Skin epidermis (tissue), 12 donors: ENCODE measurements around the gene USB1.

Experiments used
- H3K27ac ChIP-seq, 21 experiments: fragments of 200-600 bp; sonication (generic) in 11 of 21; one replicate each; pipeline ENCODE4 v1.5.0; 2020; ENCODE audit warnings: mild to moderate bottlenecking in 3 of 21, inconsistent platforms in 2 of 21, moderate library complexity in 2 of 21
- H3K4me3 ChIP-seq, 7 experiments: fragments of 200-600 bp; sonication (generic) in 2 of 7; one replicate each; pipeline ENCODE4 v1.5.0; 2020; ENCODE audit warnings: inconsistent platforms in 2 of 7, mild to moderate bottlenecking in 2 of 7, moderate library complexity in 1 of 7

Gene USB1

DNA sequence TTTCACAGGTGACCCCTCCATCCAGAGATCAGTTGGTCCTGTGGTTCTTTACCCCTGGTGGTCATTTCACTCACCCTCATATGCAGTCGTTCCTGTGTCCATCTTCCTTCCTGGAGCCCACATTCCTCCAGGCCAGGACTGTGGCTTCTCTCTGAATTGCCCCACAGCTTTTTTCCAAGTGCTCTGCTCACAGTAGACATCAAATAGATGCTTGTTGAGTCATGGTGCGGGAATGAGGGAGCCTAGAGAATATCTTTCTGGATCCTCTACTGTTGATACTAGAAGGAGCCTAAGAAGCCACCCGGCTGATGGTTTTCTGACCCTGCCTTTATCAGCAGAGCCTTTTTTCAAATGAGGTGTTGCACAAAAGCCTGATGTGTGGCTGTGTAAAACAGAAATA lies 10.4 kb downstream of the USB1 start:
- no peak overlapping the region for H3K4me3 ChIP-seq
- H3K27ac ChIP-seq: no peak overlapping the region

DNA sequence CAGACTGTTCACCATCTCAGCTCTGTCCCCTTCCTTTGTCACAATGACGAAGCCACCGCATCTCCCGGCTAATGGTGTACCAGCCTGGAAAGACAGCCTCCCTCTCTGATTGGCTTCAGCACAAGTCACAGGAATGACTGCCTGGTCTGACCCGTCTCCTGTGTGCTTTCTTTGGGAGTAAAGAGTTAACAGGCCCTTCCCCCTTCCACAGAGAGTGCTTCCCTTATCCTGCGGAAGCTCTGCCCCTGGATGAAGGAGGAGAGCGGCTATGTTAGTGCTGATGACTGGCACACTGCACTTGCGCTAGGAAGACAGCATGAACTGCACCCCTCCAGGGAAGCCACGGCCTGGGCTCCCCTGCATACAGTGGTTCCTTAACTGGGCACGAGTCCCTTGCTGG lies 11.3 kb downstream of the USB1 start:
- H3K27ac ChIP-seq: no peak overlapping the region

DNA sequence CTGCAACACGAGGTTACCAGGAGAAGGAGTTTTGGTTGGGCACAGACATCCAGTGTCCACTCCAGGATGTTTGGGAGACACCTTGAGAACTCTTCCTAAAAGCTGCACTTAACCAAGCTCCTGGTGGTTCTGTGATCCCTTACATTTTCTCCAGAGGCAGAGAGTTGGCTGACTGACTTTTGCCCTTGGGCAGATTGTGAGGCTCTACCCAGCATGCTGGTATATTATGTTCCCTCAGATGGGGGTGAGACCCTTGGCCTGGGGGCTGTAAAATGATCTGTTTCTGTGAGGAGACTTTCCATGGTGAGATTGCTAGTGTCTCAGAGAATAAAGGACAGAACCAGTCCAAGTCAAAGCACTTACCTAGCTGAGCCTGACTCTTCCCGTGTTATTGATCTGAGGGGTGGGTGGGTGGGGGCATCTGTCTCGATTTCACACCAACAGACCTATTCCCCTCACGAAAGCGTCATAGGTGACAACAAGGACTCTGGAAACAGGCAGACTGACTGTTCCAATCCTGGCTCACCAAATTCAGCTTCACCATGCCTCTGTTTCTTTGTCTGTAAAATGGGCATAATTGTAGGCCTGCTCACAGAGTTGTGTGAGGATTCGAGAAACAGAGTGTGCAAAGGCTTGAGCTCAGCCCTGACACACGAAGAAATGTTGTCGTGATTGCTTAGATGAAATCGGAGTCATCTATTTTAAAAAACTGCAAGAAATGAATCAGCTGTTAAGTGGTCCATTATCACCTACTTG lies 12.2 kb downstream of the USB1 start:
- H3K27ac ChIP-seq: no peak overlapping the region
- H3K4me3 ChIP-seq: no peak overlapping the region

More for the DNA sequence above, 11.3 kb downstream of the USB1 start:
- H3K4me3 ChIP-seq: no peak overlapping the region

DNA sequence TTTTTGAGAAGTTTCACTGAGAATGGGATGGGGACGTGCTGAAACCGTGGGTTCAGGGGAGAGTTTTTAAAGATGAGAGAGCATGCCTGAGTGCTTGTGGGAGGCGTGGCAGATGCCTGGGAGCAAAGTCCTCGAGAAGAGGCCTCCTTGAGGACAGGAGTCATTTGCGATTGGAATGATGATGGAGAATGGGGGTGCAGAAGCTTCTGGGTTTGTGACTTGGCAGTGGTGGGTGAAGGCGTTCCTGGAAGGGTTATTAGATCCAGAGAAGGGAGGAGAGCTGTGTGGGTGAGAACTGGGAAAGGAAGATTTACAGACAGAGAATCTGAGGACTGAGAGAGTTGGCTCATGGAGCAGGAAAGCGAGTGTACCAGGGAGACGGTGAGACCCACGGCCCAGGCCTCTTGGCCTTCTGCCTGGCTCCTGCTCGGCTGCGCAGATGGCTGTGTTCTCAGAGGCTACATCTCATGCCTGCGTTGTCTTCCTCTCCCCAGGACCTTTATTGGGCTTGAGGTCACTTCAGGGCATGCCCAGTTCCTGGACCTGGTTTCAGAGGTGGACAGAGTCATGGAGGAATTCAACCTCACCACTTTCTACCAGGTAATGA lies 15.7 kb downstream of the USB1 start:
- Histone ChIP-seq H3K27ac (no peak overlapping the region), H3K4me3 (no peak overlapping the region)

DNA sequence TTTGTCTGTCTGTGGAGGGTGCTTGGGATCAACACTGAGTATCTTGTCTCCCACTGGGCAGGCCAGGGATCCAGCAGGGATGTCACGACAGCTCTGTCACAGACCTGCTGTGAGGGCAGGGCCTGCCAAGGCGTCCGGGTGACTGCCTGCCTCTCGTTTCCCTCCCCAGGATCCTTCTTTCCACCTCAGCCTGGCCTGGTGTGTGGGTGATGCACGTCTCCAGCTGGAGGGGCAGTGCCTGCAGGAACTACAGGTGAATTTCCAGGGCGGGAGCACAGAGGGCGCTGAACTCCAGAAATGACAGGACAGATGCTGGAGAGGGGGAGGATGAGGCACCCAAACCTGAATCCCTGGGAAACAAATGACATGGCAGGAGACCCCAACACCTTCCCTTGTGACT lies 17.6 kb downstream of the USB1 start:
- no peak overlapping the region for H3K27ac ChIP-seq
- H3K4me3 ChIP-seq: no peak overlapping the region

DNA sequence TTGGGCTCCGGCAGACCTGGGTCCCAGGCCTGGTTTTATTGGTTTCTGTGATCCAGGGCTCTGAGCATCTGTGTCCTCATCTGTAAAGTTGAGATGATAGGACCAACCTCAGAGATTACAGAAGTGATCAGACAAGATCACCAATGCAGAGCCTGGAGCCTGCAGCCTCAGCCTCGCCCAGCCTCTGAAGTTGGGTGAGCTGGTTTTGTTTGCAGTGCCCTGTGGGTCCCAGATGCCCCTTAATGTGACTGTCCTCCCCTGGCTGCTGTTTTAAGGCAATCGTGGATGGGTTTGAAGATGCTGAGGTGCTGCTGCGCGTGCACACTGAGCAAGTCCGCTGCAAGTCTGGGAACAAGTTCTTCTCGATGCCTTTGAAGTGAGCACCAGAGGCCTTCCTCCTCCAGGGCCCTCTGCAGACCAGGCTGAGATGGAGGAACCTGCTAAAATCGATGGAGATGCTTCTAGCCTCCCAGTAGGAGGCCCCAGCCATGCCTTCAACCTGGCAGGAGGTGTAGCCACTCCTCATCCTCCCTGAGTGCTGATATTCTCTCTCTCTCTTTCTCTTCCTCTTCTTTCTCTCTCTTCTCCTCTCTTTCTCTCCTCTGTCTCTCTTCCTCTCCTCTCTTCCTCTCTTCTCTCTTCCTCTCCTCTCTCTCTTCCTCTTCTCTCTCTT lies 18.8 kb downstream of the USB1 start:
- H3K27ac ChIP-seq: no peak overlapping the region
- H3K4me3 ChIP-seq: no peak overlapping the region

DNA sequence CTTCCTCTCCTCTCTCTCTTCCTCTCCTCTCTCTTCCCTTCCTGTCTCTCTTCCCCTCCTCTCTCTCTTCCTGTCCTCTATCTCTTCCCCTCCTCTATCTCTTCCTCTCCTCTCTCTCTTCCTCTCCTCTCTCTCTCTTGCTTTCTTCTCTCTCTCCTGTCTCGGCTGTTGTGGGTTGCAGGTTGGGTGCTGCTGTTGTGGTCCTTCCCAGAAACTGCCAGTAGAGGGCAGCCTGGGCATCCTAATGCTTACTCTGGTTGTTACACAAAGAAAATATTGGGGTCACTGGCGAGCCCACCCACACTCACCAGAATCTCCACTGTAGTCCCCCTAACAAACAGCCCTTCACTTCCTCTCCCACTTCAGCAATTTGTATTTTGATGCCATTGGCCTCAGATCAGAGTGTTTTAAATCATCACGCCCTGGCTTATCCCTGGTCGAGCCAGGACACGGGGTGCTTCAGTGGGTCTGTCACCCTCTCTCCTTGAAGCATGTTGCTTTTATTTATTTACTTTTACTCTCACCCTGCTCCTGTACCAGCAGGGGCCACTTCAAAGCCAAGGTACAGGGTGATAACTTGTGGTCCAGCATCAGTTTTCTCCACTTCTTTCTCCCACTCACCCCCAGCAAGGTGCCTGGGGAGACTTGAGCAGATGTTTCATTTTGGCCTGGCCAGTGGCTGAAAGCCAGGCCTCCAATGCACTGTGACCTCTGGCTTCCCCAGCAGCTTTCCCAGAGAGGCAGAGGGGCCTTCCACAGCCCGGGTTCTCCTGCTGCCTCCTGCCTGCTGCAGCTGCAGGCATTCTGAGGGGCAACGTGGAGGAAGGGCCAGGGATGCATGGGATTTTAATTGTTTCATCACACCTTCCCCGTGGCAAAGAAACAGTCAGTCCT lies 19.7 kb downstream of the USB1 start:
- no peak overlapping the region for H3K4me3 ChIP-seq
- no peak overlapping the region for H3K27ac ChIP-seq

DNA sequence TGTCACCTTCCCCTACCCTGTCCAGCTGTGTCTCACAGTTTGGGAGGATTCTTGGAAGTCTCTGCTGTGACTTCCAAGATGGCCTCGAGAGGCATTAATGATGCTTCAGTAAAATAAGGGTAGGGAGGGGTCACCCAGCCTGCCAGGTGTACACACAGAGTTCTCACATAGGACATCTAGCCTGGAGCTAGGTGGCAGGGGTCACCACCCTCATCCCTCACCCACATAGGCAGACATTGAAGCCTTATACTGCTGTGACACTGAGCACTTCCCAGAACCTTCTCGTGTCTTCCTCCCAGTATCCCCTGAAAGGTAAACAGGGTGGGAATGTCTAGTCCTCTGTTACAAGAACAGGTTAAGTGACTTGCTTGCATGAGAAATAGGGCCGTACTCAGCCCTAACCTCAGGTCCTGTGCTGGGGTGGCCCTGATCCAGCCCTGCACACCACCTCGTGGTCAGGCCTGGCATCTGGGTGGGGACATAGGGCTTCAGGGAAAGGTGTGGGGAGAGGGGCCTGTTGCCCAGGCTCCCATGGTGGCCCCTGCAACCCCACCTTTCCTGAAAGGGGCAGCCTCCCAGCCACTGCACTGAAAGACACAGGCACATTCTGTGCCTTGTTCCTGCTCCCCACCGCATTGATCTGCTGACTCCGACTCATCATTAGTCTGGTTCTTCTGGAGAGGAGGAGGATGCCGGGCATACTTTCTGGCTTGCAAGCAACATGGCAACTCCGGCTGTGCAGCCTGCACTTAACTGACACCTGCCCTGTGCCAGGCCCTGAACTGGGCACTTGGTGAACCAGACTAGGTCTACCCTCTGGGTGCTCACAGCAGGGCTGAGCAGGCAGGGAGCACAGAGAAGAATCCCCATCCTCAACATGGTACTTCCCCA lies 20.7 kb downstream of the USB1 start:
- Histone ChIP-seq H3K27ac (peak overlapping the region in 2 of 21 experiments; percentile 3 to 37), H3K4me3 (no peak overlapping the region)

DNA sequence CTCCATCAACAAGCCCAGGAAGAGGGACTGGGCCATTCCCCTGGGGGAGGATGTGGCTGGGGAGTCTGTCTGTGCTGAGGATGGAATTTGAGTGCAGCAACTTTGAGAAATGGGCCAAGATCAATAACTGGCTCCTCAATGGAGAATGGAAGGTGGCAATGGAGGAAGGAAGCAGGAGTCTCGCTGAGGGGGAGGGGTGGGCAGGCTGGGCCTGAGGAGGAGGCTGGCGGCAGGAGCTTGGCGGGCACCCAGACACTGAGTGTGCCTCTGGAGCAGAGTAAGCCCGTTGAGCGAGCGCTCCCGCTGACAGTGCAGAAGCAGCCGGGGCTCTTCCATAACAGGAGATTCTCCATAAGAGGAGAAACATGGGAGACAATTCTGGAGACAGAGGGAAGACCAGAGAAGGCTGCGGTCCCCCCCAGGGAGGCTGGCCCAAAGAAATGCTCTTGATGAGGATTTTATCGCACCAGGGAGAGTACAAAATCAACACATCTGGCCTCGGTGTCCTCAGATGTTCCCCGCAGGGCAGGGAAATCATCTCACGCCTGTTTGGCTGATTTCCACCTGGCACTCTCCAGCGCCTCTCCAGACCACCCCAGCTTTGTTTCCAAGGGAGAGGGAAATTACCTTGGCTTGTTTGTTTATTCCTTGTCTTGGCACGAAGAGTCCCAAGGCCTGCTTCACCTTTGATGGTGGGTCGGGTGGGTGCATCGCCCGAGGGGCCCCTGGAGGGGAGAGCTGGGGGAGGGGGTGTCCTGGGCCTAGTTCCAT lies 21.6 kb downstream of the USB1 start:
- H3K27ac ChIP-seq: no peak overlapping the region
- H3K4me3 ChIP-seq: no peak overlapping the region

DNA sequence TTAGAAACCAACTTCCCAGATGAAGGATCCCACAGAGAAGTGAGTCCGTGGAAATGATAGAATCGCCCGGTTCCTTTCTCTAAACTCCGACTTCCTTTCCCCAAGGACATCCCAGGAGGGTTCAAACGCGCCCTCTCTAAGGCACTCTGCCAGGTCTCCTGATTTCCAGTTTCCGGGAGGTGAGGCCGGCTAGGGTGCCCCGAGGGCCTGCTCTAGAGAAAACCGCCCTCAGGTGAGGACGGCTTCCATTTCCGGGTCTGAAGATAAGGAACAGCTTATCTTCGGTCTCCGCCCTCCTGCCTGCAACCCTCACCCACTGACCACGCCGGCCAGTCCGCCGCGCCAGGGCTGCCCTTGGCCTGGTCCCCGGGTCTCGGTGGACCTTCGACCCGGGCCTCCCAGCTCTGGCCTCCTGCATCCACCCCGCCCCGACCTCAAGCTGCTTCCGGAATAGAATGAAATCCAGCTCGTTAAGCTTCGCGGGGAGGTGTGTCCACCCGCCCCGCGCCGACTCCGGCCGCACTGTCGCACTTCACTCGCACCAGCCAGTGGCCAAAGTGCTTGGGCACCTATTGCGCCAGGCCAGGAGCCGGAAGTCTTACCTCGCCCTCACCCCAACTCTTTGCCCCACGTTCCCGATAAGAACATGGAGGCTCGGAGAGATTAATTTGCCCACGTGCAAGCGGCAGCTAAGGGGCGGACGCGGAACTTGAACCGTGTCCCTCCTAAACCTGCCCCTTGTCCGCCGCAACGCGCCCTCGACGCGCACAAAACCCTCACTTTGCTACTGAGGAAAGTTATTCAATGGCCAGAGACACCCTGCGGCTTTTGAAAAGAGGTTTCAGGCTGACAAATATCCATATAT lies 23.5 kb downstream of the USB1 start:
- H3K4me3 ChIP-seq: peak overlapping the region; percentile 48 to 81 (median 62)
- peak overlapping the region in 12 of 21 experiments; percentile 16 to 78 (median 60) for H3K27ac ChIP-seq

DNA sequence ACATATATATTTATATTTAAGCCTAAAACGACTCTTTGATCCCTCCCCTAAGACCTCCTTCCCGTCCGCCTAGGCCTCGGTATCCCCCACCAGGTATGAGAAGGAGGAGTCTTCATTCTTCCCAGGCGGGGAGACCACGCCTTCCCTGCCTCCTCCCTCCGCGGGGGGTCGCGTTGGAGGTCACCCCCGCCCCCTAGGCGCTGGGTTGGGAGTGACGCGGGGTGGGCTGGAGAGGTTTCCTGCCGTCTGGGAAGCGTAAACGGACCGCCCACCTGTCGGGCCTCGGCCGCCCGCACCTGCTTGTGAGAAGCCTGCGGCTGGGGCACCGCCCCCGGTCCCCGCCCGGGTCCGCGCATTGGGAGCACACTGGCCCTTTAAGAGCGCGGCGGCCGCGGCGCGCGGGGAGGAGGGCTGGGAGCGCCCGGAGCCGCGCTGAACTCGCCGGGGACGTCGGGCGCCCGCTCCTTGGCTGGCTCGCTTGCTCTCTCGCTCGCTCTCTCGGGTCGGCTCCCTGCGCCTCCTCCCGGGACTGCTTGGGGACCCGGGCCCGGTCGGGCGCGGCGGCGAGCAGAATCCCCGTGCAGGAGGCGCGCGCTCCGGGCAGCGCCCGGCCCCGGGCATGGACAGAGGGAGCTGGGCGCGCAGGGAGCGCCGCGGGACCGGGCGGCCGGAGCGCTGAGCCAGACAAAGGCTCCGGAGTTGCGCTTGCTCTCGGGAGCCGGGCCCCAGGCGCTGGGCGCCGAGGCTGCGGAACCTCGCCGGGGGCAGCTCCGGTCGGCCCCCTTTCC lies 24.3 kb downstream of the USB1 start, which contains the start of gene MMP15:
TSS of gene MMP15 (plus strand) at position 404 of the 788 bp plus-strand sequence. CDS start 597 bp downstream, outside the sequence.
- Histone ChIP-seq H3K27ac (peak within 1 kb of the TSS in 19 of 21 experiments; percentile 1 to 82 (median 60)), H3K4me3 (peak within 1 kb of the TSS; percentile 48 to 81 (median 62))

DNA sequence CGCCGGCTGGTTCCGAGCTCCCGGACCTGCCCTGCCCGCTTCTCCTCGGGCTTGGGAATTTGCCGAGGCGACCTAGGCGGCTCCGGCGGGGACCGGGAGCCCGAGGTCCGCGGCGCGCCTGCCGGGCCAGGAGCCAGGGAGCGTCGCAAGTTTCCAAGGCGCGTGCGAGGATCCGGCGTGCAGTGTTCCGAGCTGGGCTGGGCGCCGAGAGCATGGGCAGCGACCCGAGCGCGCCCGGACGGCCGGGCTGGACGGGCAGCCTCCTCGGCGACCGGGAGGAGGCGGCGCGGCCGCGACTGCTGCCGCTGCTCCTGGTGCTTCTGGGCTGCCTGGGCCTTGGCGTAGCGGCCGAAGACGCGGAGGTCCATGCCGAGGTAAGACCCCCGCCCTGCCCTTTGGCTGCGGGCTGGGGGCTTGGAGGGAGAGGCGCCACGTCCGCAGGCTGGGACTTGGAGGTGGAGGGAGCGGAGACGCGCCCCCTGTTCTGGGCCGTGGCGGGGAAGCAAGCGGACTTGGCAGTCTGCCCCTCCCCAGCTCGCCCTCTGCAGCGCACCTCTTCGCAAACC lies 25.0 kb downstream of the USB1 start:
- peak overlapping the region; percentile 48 to 81 (median 62) for H3K4me3 ChIP-seq
- peak overlapping the region in 19 of 21 experiments; percentile 1 to 82 (median 60) for H3K27ac ChIP-seq

DNA sequence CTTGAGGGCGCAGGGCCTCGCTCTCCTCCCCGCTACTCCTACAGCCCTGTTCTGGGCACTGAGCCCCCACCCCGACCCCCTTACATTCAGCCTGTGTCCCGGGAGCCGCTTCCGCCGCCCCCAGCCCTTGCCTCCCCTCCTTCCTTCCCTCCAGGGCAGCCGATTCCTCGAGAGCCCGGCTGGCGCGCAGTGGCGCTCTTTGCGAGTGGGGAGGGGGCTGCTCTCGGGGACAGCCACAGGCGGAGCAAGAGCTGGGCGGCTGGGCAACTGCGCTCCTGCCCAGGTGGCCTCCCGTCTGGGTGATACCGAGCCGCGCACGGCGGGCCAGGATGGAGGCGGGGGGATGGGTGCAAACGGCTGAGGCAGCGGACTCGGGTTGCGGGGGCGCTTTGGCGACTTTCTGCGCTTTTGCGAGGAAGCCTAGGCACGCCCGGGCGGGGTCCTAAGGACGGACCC lies 25.5 kb downstream of the USB1 start:
- H3K27ac ChIP-seq: peak overlapping the region in 9 of 21 experiments; percentile 4 to 82 (median 65)
- H3K4me3 ChIP-seq: peak overlapping the region; percentile 48 to 81 (median 62)

DNA sequence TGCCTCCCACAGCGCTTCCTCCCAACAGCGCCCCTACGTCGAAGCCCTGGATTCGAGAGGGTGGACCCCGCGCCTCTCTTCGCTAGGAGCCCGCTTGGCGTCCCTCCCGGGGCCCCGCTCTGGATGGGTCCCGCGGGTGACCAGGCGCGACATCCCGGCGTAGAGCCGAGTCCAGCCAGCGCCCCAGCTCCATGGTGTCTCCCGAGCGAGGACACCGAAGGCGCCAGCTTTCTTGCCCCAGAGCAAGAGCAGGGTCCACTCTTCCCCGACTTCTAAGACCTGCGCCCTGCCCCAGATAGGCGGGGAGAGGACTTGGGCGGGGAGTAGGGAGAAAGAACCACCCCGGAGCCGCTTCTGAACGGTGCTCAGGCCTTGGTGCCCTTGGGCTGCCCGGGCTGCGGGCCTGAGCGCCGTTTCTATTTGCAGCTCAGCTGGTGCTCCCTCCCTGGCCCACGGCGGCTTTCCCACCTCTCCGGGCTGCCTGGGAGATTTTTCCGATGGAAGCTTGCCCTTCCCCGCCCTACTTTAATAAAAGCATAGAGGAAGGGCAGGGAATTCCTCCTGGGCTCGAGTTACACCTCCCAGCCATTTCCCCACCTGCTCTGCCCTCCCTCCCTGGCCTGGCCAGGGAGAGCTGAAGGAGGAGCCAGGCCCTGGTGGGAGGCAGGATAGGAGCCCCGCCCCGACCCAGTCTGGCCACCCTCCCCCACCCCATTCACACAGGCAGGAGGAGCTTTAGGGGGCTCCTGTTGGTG lies 26.1 kb downstream of the USB1 start:
- H3K27ac ChIP-seq: peak overlapping the region in 4 of 21 experiments; percentile 20 to 78 (median 46)
- peak overlapping the region; percentile 48 to 81 (median 62) for H3K4me3 ChIP-seq

DNA sequence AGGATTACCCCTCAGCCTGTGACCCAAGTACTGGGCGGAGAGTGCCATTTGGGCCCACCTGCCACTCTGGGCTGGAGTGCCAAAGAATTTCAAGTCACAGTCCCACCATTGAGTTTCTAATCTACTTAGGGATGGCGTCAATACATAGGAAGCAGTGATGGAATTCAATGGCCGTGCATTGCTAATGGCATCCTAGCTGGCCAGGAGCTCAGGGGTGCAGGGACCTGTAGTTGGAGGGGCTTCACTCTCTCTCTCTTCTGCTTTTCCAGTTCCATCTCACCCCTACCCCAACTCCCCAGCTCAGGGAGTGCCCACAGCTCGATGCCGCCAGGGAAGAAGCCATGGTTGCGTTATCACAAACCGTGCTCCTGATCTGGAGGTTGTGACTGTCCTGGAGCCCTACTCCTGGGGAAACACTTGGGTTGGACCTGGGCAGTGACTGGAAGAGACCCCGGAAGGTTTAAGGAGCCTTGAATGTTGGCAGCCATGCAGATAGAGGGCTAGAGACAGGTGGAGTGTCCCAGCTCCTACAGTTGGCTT lies 26.8 kb downstream of the USB1 start:
- no peak overlapping the region for H3K4me3 ChIP-seq
- no peak overlapping the region for H3K27ac ChIP-seq
